HG03342 (cell line): ENCODE results near the gene COL4A1.

Experiments
- ATAC-seq: cut with Tn5 transposase; IDR thresholded peaks from one replicate; pipeline ENCODE4 v1.9.1; 2021; ENCODE audit warnings: mild to moderate bottlenecking, moderate library complexity; ENCODE audit not compliant: unreplicated experiment

The COL4A1 gene

GRCh38 chr13:110297766-110298504 is 9.0 kb downstream of the COL4A1 start:
- ATAC-seq, result no peak

- ATAC-seq, result no peak
Measured at GRCh38 chr13:110297011-110297410, 9.9 kb downstream of the COL4A1 start.

- ATAC-seq, result no peak
Measured at GRCh38 chr13:110294622-110295021, 12.3 kb downstream of the COL4A1 start.

GRCh38 chr13:110294146-110294545 is 12.8 kb downstream of the COL4A1 start:
- ATAC-seq, result no peak

GRCh38 chr13:110293649-110294048 is 13.3 kb downstream of the COL4A1 start:
- no peak for ATAC-seq

- ATAC-seq, result no peak
Measured at GRCh38 chr13:110293037-110293436, 13.9 kb downstream of the COL4A1 start.

- no peak for ATAC-seq
Measured at GRCh38 chr13:110291286-110291685, 15.7 kb downstream of the COL4A1 start.

- no peak for ATAC-seq
Measured at GRCh38 chr13:110290826-110291225, 16.1 kb downstream of the COL4A1 start.

GRCh38 chr13:110290153-110290552 is 16.8 kb downstream of the COL4A1 start:
- ATAC-seq, result no peak

- no peak for ATAC-seq
Measured at GRCh38 chr13:110289661-110290060, 17.3 kb downstream of the COL4A1 start.

- ATAC-seq, result no peak
Measured at GRCh38 chr13:110289174-110289573, 17.8 kb downstream of the COL4A1 start.

- no peak for ATAC-seq
Measured at GRCh38 chr13:110286833-110287819, 19.8 kb downstream of the COL4A1 start.

- ATAC-seq, result no peak
Measured at GRCh38 chr13:110285991-110286832, 20.7 kb downstream of the COL4A1 start.

GRCh38 chr13:110284779-110285484 is 22.0 kb downstream of the COL4A1 start:
- no peak for ATAC-seq

- ATAC-seq, result no peak
Measured at GRCh38 chr13:110283736-110284517, 23.0 kb downstream of the COL4A1 start.

GRCh38 chr13:110282316-110282841 is 24.6 kb downstream of the COL4A1 start:
- no peak for ATAC-seq

GRCh38 chr13:110281736-110282135 is 25.2 kb downstream of the COL4A1 start:
- no peak for ATAC-seq

GRCh38 chr13:110280985-110281688 is 25.8 kb downstream of the COL4A1 start:
- no peak for ATAC-seq
